SK-N-SH treated with all-trans-retinoic acid at 6 μM for 48 hours (cell line): ENCODE results near the gene CDK5RAP2.

Experiments
- ATAC-seq: fragments of 200-7000 bp; cut with Tn5 transposase; 3 replicates; pipeline ENCODE4 v1.9.1; 2020; ENCODE audit warnings: mild to moderate bottlenecking, moderate library complexity
- ARNTL ChIP-seq: fragments of 450-650 bp; formaldehyde crosslinking; IDR thresholded peaks from 2 replicates; pipeline ENCODE4 v1.5.0; 2020; ENCODE audit warnings: low read depth, mild to moderate bottlenecking, moderate library complexity, borderline replicate concordance
- BACH2 ChIP-seq: fragments of 250-450 bp; sonication (Bioruptor Pico); IDR thresholded peaks from 2 replicates; pipeline ENCODE4 v1.9.0; 2021; ENCODE audit warnings: mild to moderate bottlenecking, borderline replicate concordance
- CSDC2 ChIP-seq: fragments of 250-450 bp; sonication (Bioruptor Pico); IDR thresholded peaks from 2 replicates; pipeline ENCODE4 v1.5.0; 2020; ENCODE audit warnings: mild to moderate bottlenecking, moderate library complexity
- ESRRG ChIP-seq: fragments of 250-450 bp; sonication (Bioruptor Pico); IDR thresholded peaks from 2 replicates; pipeline ENCODE4 v1.6.1; 2021; ENCODE audit warnings: mild to moderate bottlenecking
- GLIS3 ChIP-seq: fragments of 250-450 bp; sonication (Bioruptor Pico); IDR thresholded peaks from 2 replicates; pipeline ENCODE4 v1.5.0; 2020; ENCODE audit warnings: mild to moderate bottlenecking, moderate library complexity
- ISL1 ChIP-seq: fragments of 250-450 bp; sonication (Bioruptor Pico); IDR thresholded peaks from 2 replicates; pipeline ENCODE4 v2.1.2; 2022; ENCODE audit warnings: mild to moderate bottlenecking, moderate library complexity
- OSR1 ChIP-seq: fragments of 250-450 bp; sonication (Bioruptor Pico); IDR thresholded peaks from 2 replicates; pipeline ENCODE4 v1.8.0; 2022; ENCODE audit warnings: moderate library complexity, mild to moderate bottlenecking, inconsistent platforms
- PPARA ChIP-seq: fragments of 250-450 bp; sonication (Bioruptor Pico); IDR thresholded peaks from 2 replicates; pipeline ENCODE4 v1.5.0; 2020; ENCODE audit warnings: mild to moderate bottlenecking, borderline replicate concordance
- RARB ChIP-seq: fragments of 250-450 bp; sonication (Bioruptor Pico); IDR thresholded peaks from 2 replicates; pipeline ENCODE4 v1.8.0; 2021; ENCODE audit warnings: mild to moderate bottlenecking, moderate library complexity
- SNAI2 ChIP-seq: fragments of 250-450 bp; sonication (Bioruptor Pico); IDR thresholded peaks from 2 replicates; pipeline ENCODE4 v1.5.0; 2020; ENCODE audit warnings: mild to moderate bottlenecking, moderate library complexity
- TCF4 ChIP-seq: fragments of 250-450 bp; sonication (Bioruptor Pico); IDR thresholded peaks from 2 replicates; pipeline ENCODE4 v1.8.0; 2021; ENCODE audit warnings: mild to moderate bottlenecking, moderate library complexity, borderline replicate concordance
- TOX ChIP-seq: fragments of 250-450 bp; sonication (Bioruptor Pico); IDR thresholded peaks from 2 replicates; pipeline ENCODE4 v1.8.0; 2021; ENCODE audit warnings: mild to moderate bottlenecking, moderate library complexity, borderline replicate concordance
- ZC3H10 ChIP-seq: fragments of 250-450 bp; sonication (Bioruptor Pico); IDR thresholded peaks from 2 replicates; pipeline ENCODE4 v1.5.1; 2021; ENCODE audit warnings: mild to moderate bottlenecking, moderate library complexity
- ZFP3 ChIP-seq: fragments of 250-450 bp; sonication (Bioruptor Pico); IDR thresholded peaks from 2 replicates; pipeline ENCODE4 v1.5.0; 2020; ENCODE audit warnings: mild to moderate bottlenecking, moderate library complexity
- ZFP30 ChIP-seq: fragments of 450-650 bp; formaldehyde crosslinking; IDR thresholded peaks from 2 replicates; pipeline ENCODE4 v1.5.0; 2022; ENCODE audit warnings: mild to moderate bottlenecking, moderate library complexity
- ZNF565 ChIP-seq: fragments of 450-650 bp; formaldehyde crosslinking; conservative IDR thresholded peaks from 2 replicates; pipeline ENCODE4 v1.5.0; 2020; ENCODE audit warnings: low read depth, mild to moderate bottlenecking, moderate library complexity
- ZNF70 ChIP-seq: fragments of 450-650 bp; formaldehyde crosslinking; IDR thresholded peaks from 2 replicates; pipeline ENCODE4 v1.5.0; 2020; ENCODE audit warnings: mild to moderate bottlenecking, moderate library complexity
- ZNF8 ChIP-seq: fragments of 450-650 bp; formaldehyde crosslinking; IDR thresholded peaks from 2 replicates; pipeline ENCODE4 v1.5.0; 2020; ENCODE audit warnings: mild to moderate bottlenecking, moderate library complexity
- TF ChIP-seq, protein P1 (sequence below): fragments of 250-450 bp; sonication (Bioruptor Pico); IDR thresholded peaks from 2 replicates; pipeline ENCODE4 v1.5.0; 2020; ENCODE audit warnings: mild to moderate bottlenecking, moderate library complexity
- TF ChIP-seq, protein P2 (sequence below): fragments of 250-450 bp; sonication (Bioruptor Pico); IDR thresholded peaks from 2 replicates; pipeline ENCODE4 v1.5.1; 2021; ENCODE audit warnings: mild to moderate bottlenecking, moderate library complexity
- TF ChIP-seq, protein P3 (sequence below): fragments of 250-450 bp; sonication (Bioruptor Pico); IDR thresholded peaks from 2 replicates; pipeline ENCODE4 v1.5.1; 2020; ENCODE audit warnings: low read depth, mild to moderate bottlenecking, moderate library complexity
- TF ChIP-seq, protein P4 (sequence below): fragments of 250-450 bp; sonication (Bioruptor Pico); IDR thresholded peaks from 2 replicates; pipeline ENCODE4 v1.8.0; 2021; ENCODE audit warnings: low read depth, mild to moderate bottlenecking, moderate library complexity, borderline replicate concordance

The CDK5RAP2 gene

DNA sequence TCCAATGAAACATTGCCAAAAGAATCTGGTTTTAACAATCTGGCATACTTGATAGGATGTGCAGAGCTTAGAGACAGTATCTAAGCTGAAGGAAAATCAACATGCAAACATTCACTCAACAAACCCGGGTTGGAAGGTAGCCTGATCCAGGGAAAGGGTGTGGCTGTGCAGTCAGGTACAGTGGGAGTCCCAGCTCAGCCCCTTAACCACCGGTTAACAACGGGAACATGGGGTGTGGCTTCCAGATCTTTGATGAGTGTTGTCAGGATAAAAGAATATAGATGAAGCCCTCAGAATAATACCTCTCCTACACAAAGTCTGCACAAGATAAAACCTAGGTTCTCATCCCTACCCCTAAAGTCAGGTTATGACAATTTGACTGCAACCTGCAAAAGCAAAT is 127.3 kb downstream of the CDK5RAP2 start:
- TF ChIP-seq, protein P1, sequence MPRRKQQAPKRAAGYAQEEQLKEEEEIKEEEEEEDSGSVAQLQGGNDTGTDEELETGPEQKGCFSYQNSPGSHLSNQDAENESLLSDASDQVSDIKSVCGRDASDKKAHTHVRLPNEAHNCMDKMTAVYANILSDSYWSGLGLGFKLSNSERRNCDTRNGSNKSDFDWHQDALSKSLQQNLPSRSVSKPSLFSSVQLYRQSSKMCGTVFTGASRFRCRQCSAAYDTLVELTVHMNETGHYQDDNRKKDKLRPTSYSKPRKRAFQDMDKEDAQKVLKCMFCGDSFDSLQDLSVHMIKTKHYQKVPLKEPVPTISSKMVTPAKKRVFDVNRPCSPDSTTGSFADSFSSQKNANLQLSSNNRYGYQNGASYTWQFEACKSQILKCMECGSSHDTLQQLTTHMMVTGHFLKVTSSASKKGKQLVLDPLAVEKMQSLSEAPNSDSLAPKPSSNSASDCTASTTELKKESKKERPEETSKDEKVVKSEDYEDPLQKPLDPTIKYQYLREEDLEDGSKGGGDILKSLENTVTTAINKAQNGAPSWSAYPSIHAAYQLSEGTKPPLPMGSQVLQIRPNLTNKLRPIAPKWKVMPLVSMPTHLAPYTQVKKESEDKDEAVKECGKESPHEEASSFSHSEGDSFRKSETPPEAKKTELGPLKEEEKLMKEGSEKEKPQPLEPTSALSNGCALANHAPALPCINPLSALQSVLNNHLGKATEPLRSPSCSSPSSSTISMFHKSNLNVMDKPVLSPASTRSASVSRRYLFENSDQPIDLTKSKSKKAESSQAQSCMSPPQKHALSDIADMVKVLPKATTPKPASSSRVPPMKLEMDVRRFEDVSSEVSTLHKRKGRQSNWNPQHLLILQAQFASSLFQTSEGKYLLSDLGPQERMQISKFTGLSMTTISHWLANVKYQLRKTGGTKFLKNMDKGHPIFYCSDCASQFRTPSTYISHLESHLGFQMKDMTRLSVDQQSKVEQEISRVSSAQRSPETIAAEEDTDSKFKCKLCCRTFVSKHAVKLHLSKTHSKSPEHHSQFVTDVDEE: no peak
- TF ChIP-seq, protein P2, sequence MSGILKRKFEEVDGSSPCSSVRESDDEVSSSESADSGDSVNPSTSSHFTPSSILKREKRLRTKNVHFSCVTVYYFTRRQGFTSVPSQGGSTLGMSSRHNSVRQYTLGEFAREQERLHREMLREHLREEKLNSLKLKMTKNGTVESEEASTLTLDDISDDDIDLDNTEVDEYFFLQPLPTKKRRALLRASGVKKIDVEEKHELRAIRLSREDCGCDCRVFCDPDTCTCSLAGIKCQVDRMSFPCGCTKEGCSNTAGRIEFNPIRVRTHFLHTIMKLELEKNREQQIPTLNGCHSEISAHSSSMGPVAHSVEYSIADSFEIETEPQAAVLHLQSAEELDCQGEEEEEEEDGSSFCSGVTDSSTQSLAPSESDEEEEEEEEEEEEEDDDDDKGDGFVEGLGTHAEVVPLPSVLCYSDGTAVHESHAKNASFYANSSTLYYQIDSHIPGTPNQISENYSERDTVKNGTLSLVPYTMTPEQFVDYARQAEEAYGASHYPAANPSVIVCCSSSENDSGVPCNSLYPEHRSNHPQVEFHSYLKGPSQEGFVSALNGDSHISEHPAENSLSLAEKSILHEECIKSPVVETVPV (CRISPR knock-in tag): no peak
- TF ChIP-seq ARNTL (CRISPR knock-in tag) (no peak), SNAI2 (CRISPR knock-in tag) (no peak), TOX (CRISPR knock-in tag) (no peak), BACH2 (CRISPR knock-in tag) (no peak), ZC3H10 (no peak), TCF4 (CRISPR knock-in tag) (no peak), ZNF8 (CRISPR knock-in tag) (no peak)
- TF ChIP-seq, all 23 proteins: peak for 0
- ATAC-seq: no peak

DNA sequence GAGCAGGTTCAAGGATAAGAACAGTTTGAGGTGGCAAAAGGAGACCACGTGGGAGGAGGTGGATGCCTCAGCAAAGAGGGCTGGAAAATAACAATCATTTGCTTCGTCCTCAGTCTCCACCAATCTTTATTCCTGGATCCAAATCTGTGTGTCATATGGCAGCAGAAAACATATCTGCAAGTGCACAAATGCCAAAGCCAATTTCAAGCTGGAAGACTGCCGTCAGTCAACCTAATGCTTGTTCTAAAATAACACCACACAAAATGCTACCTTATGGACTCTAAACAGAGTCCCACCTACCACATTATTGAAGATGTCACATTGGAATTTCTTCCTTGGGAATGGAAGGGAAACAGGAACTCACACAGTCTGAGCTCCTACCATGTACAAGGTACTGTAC is 129.1 kb downstream of the CDK5RAP2 start:
- no peak for ATAC-seq
- TF ChIP-seq ZNF565: no peak
- no peak for TF ChIP-seq TOX (CRISPR knock-in tag)
- no peak for TF ChIP-seq BACH2 (CRISPR knock-in tag)
- TF ChIP-seq ZNF8 (CRISPR knock-in tag): no peak
- no peak for TF ChIP-seq GLIS3
- TF ChIP-seq, protein P3, sequence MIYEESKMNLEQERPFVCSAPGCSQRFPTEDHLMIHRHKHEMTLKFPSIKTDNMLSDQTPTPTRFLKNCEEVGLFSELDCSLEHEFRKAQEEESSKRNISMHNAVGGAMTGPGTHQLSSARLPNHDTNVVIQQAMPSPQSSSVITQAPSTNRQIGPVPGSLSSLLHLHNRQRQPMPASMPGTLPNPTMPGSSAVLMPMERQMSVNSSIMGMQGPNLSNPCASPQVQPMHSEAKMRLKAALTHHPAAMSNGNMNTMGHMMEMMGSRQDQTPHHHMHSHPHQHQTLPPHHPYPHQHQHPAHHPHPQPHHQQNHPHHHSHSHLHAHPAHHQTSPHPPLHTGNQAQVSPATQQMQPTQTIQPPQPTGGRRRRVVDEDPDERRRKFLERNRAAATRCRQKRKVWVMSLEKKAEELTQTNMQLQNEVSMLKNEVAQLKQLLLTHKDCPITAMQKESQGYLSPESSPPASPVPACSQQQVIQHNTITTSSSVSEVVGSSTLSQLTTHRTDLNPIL: no peak
- TF ChIP-seq, protein P2 (CRISPR knock-in tag): no peak
- TF ChIP-seq ESRRG (CRISPR knock-in tag): no peak
- no peak for TF ChIP-seq ZFP30 (CRISPR knock-in tag)
- TF ChIP-seq, all 23 proteins: peak for 0

DNA sequence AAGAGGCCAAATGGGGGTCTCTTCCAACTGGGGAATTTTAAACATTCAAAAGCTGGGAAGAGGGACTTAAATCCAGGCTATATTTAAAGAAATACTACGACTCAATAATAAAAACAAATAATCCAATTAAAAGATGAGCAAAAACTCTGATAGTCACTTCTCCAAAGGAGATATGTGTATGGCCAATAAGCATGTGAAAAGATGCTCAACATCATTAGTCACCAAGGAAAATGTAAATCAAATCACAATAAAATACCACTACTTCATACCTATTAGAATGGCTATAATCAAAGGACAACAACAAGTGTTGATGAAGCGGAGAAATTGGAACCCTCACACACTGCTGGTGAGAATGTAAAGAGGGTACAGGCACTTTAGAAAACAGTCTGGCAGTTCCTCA is 130.4 kb downstream of the CDK5RAP2 start:
- TF ChIP-seq ARNTL (CRISPR knock-in tag) (no peak), ZNF70 (CRISPR knock-in tag) (no peak), RARB (CRISPR knock-in tag) (no peak), TOX (CRISPR knock-in tag) (no peak), CSDC2 (no peak), OSR1 (no peak), SNAI2 (CRISPR knock-in tag) (no peak), ZFP3 (CRISPR knock-in tag) (no peak), TCF4 (CRISPR knock-in tag) (no peak), BACH2 (CRISPR knock-in tag) (no peak), ZNF8 (CRISPR knock-in tag) (no peak), GLIS3 (no peak), ESRRG (CRISPR knock-in tag) (no peak), ISL1 (no peak), PPARA (no peak), ZFP30 (CRISPR knock-in tag) (no peak)
- TF ChIP-seq, protein P4, sequence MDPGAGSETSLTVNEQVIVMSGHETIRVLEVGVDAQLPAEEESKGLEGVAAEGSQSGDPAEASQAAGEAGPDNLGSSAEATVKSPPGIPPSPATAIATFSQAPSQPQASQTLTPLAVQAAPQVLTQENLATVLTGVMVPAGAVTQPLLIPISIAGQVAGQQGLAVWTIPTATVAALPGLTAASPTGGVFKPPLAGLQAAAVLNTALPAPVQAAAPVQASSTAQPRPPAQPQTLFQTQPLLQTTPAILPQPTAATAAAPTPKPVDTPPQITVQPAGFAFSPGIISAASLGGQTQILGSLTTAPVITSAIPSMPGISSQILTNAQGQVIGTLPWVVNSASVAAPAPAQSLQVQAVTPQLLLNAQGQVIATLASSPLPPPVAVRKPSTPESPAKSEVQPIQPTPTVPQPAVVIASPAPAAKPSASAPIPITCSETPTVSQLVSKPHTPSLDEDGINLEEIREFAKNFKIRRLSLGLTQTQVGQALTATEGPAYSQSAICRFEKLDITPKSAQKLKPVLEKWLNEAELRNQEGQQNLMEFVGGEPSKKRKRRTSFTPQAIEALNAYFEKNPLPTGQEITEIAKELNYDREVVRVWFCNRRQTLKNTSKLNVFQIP (CRISPR knock-in tag): no peak
- TF ChIP-seq, protein P1: no peak
- TF ChIP-seq, protein P3: no peak
- TF ChIP-seq, protein P2 (CRISPR knock-in tag): no peak

More for the DNA sequence above, 130.4 kb downstream of the CDK5RAP2 start:
- no peak for ATAC-seq
